Fibroblast of lung (primary cell): ENCODE measurements around the gene CORO1C.

Experiments used
- EZH2 ChIP-seq: IDR thresholded peaks from 2 replicates; pipeline ENCODE4 v1.5.1; 2012; ENCODE audit warnings: low read length, control low read depth, mild to moderate bottlenecking; ENCODE audit errors: missing control alignments
- TF ChIP-seq, protein P1 (sequence below), 2 donors: IDR thresholded peaks in 1 of 2; conservative IDR thresholded peaks in 1 of 2; 1 replicate in 1 of 2; 2 replicates in 1 of 2; pipeline ENCODE4 v1.5.1; 2011 to 2012; ENCODE audit warnings: low read length in 2 of 2, control low read depth in 1 of 2, inconsistent platforms in 1 of 2, low read depth in 1 of 2, mild to moderate bottlenecking in 1 of 2

GRCh38 chr12:108734200-108734906 is 3.0 kb upstream of the CORO1C start:
- TF ChIP-seq, protein P1, sequence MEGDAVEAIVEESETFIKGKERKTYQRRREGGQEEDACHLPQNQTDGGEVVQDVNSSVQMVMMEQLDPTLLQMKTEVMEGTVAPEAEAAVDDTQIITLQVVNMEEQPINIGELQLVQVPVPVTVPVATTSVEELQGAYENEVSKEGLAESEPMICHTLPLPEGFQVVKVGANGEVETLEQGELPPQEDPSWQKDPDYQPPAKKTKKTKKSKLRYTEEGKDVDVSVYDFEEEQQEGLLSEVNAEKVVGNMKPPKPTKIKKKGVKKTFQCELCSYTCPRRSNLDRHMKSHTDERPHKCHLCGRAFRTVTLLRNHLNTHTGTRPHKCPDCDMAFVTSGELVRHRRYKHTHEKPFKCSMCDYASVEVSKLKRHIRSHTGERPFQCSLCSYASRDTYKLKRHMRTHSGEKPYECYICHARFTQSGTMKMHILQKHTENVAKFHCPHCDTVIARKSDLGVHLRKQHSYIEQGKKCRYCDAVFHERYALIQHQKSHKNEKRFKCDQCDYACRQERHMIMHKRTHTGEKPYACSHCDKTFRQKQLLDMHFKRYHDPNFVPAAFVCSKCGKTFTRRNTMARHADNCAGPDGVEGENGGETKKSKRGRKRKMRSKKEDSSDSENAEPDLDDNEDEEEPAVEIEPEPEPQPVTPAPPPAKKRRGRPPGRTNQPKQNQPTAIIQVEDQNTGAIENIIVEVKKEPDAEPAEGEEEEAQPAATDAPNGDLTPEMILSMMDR (conservative IDR thresholded peaks at IDR 0.05 in 1 of 2, IDR thresholded peaks at IDR 0.05 in 1 of 2; ENCODE audit: low read depth in 1 of 2, low read length in 2 of 2) = no peak
- no peak for TF ChIP-seq EZH2
